Activated CD8-positive, alpha-beta memory T cell treated with anti-CD3 and anti-CD28 coated beads, Interleukin-2, amount 50 U/mL, for 48 hours (primary cell): ENCODE results near the gene NFIC.
"Not testable (repeated sequence)": the region's sequence is repeated elsewhere in the genome, so short reads cannot be mapped to it uniquely, and the experiment has no call there.

Source experiments
- DNase-seq: peaks from one replicate; pipeline ENCODE4 v3.0.0-alpha.2; 2020

Gene NFIC

GRCh38 chr19:3338541-3339181 lies 27.7 kb upstream of the NFIC start:
- peak; percentile 63 for DNase-seq

GRCh38 chr19:3340340-3340739 lies 26.0 kb upstream of the NFIC start:
- no peak for DNase-seq

GRCh38 chr19:3342246-3342645 lies 24.1 kb upstream of the NFIC start:
- DNase-seq, result no peak

- DNase-seq, result not testable (repeated sequence)
Observed at GRCh38 chr19:3342962-3343361, 23.4 kb upstream of the NFIC start.

- peak; percentile 69 for DNase-seq
Observed at GRCh38 chr19:3343619-3344502, 22.5 kb upstream of the NFIC start.

GRCh38 chr19:3344608-3345598 lies 21.5 kb upstream of the NFIC start:
- DNase-seq, result no peak

- DNase-seq, result no peak
Observed at GRCh38 chr19:3345850-3346460, 20.4 kb upstream of the NFIC start.

- no peak for DNase-seq
Observed at GRCh38 chr19:3346677-3347353, 19.6 kb upstream of the NFIC start.

- no peak for DNase-seq
Observed at GRCh38 chr19:3348042-3348441, 18.3 kb upstream of the NFIC start.

GRCh38 chr19:3348469-3348868 lies 17.9 kb upstream of the NFIC start:
- not testable (repeated sequence) for DNase-seq

- DNase-seq, result no peak
Observed at GRCh38 chr19:3350014-3350663, 16.2 kb upstream of the NFIC start.

GRCh38 chr19:3351702-3352447 lies 14.5 kb upstream of the NFIC start:
- no peak for DNase-seq

- no peak for DNase-seq
Observed at GRCh38 chr19:3353493-3353892, 12.9 kb upstream of the NFIC start.

- no peak for DNase-seq
Observed at GRCh38 chr19:3356805-3357204, 9.6 kb upstream of the NFIC start.

- DNase-seq, result no peak
Observed at GRCh38 chr19:3357271-3357991, 9.0 kb upstream of the NFIC start.

GRCh38 chr19:3357992-3358688 lies 8.2 kb upstream of the NFIC start:
- DNase-seq, result no peak

- DNase-seq, result no peak
Observed at GRCh38 chr19:3358689-3359014, 7.7 kb upstream of the NFIC start.

- DNase-seq, result peak; percentile 74
Observed at GRCh38 chr19:3359015-3359918, 7.1 kb upstream of the NFIC start.
